ENCODE measurements around the gene RPL10L. TPM values are rescaled to one million over a fixed set of nuclear protein-coding genes. Genes with fewer than 3 reads are reported as not detected.

RPL10L gene
- total RNA-seq = not detected

GRCh38 chr14:46651526-46652144 is at the start of gene RPL10L:
RPL10L (minus strand) TSS chr14:46651781; CDS start chr14:46651736, 45 bp downstream.
- ATAC-seq (replicated peaks in 1 of 2) (no peak), DNase-seq (no peak)
- Mint-ChIP-seq H3K36me3 (ENCODE audit: insufficient read depth in 2 of 2) (no peaks in the 10 kb centered on the region), H3K9me3 (peaks cover 0 to 3% of the 10 kb centered on the region in 2 donors), H3K27ac (no peak within 1 kb of the TSS), H3K4me1 (ENCODE audit: low read depth) (no peaks in the 10 kb centered on the region), H3K4me3 (no peak within 1 kb of the TSS), H3K27me3 (ENCODE audit: low read depth) (no peaks in the 10 kb centered on the region)

- H3K36me3 Mint-ChIP-seq (ENCODE audit: insufficient read depth in 2 of 2) = peaks cover 0 to 2% of the 10 kb centered on the region in 2 donors
- no peak for ATAC-seq (replicated peaks in 1 of 2)
- no peaks in the 10 kb centered on the region for H3K27me3 Mint-ChIP-seq (ENCODE audit: low read depth)
- no peak overlapping the region for H3K27ac Mint-ChIP-seq
- H3K4me3 Mint-ChIP-seq = no peak overlapping the region
- H3K4me1 Mint-ChIP-seq (ENCODE audit: low read depth) = no peaks in the 10 kb centered on the region
- peaks cover 9 to 16% of the 10 kb centered on the region in 2 donors for H3K9me3 Mint-ChIP-seq
- no peak for DNase-seq
Observed at GRCh38 chr14:46691819-46692218, 40.2 kb upstream of the RPL10L start.

- Mint-ChIP-seq H3K4me1 (ENCODE audit: low read depth) (no peaks in the 10 kb centered on the region), H3K27me3 (ENCODE audit: low read depth) (no peaks in the 10 kb centered on the region), H3K4me3 (no peak overlapping the region)
Observed at GRCh38 chr14:46686652-46687051, 35.1 kb upstream of the RPL10L start.

GRCh38 chr14:46672128-46672527 is 20.5 kb upstream of the RPL10L start:
- H3K4me3 Mint-ChIP-seq = no peak overlapping the region

More at GRCh38 chr14:46686652-46687051, 35.1 kb upstream of the RPL10L start:
- H3K27ac Mint-ChIP-seq = no peak overlapping the region
- peaks cover 0 to 2% of the 10 kb centered on the region in 2 donors for H3K36me3 Mint-ChIP-seq (ENCODE audit: insufficient read depth in 2 of 2)
- ATAC-seq (replicated peaks in 1 of 2) (no peak), DNase-seq (no peak)
- peaks cover 10 to 15% of the 10 kb centered on the region in 2 donors for H3K9me3 Mint-ChIP-seq

GRCh38 chr14:46663382-46663781 is 11.8 kb upstream of the RPL10L start:
- Mint-ChIP-seq H3K9me3 (peaks cover 2 to 7% of the 10 kb centered on the region in 2 donors), H3K36me3 (ENCODE audit: insufficient read depth in 2 of 2) (no peaks in the 10 kb centered on the region), H3K27ac (no peak overlapping the region), H3K27me3 (ENCODE audit: low read depth) (no peaks in the 10 kb centered on the region), H3K4me1 (ENCODE audit: low read depth) (no peaks in the 10 kb centered on the region), H3K4me3 (no peak overlapping the region)
- DNase-seq (no peak), ATAC-seq (replicated peaks in 1 of 2) (no peak)

More at GRCh38 chr14:46672128-46672527, 20.5 kb upstream of the RPL10L start:
- DNase-seq = no peak
- ATAC-seq (replicated peaks in 1 of 2) = no peak
- Mint-ChIP-seq H3K4me1 (ENCODE audit: low read depth) (no peaks in the 10 kb centered on the region), H3K27ac (no peak overlapping the region), H3K36me3 (ENCODE audit: insufficient read depth in 2 of 2) (no peaks in the 10 kb centered on the region), H3K9me3 (peaks cover 9 to 11% of the 10 kb centered on the region in 2 donors), H3K27me3 (ENCODE audit: low read depth) (no peaks in the 10 kb centered on the region)

DNA sequence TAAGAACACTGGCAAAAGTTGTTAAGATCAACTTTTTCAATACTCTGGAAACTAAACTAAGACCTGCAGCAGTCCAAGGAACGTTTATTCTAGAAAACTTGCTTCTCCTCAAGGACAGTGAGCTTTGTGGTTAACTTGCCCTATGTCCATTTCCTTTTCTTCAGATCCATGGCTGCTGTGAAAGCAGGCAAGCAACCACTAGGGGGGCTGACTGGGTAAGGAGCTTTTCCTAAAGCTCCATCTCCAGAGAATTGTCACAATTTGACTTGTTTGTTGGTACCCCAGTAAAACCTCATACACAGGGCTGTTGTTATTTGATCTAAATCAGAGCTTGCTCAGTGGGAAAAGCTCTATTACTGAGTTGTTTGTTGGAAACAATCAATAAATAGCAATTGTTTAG is 10.1 kb upstream of the RPL10L start:
- no peaks in the 10 kb centered on the region for H3K4me1 Mint-ChIP-seq (ENCODE audit: low read depth)

GRCh38 chr14:46653031-46653755 is 1.6 kb upstream of the RPL10L start:
- Mint-ChIP-seq H3K9me3 (peaks cover 0 to 3% of the 10 kb centered on the region in 2 donors), H3K27me3 (ENCODE audit: low read depth) (no peaks in the 10 kb centered on the region), H3K36me3 (ENCODE audit: insufficient read depth in 2 of 2) (no peaks in the 10 kb centered on the region), H3K27ac (no peak overlapping the region), H3K4me1 (ENCODE audit: low read depth) (no peaks in the 10 kb centered on the region), H3K4me3 (no peak overlapping the region)
- DNase-seq = no peak
- ATAC-seq (replicated peaks in 1 of 2) = no peak

More for the DNA sequence above, 10.1 kb upstream of the RPL10L start:
- no peak for DNase-seq
- H3K27me3 Mint-ChIP-seq (ENCODE audit: low read depth) = no peaks in the 10 kb centered on the region
- ATAC-seq (replicated peaks in 1 of 2) = no peak
- H3K4me3 Mint-ChIP-seq = no peak overlapping the region
- no peaks in the 10 kb centered on the region for H3K36me3 Mint-ChIP-seq (ENCODE audit: insufficient read depth in 2 of 2)
- peaks cover 2 to 7% of the 10 kb centered on the region in 2 donors for H3K9me3 Mint-ChIP-seq
- no peak overlapping the region for H3K27ac Mint-ChIP-seq

DNA sequence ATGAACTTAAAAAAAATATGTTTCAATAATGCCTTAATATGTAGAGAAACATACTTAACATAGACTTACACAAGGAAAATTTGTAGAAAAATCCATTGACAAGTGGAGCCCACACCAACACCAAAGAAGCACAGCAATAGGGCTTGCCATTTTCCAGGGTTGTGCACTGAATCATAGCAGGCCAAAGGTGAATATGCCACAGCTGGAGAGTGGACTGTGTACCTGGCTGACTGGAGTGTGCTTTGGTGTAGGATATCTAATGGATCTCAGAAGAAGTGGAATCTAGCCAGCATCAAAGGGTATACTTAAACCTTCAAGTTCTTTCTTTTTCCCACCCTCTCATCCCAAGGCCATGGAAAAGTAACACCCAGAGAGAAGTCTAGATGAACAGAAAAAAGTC is 4.8 kb downstream of the RPL10L start:
- Mint-ChIP-seq H3K9me3 (peaks cover 0 to 5% of the 10 kb centered on the region in 2 donors), H3K27ac (no peak overlapping the region), H3K27me3 (ENCODE audit: low read depth) (no peaks in the 10 kb centered on the region), H3K4me1 (ENCODE audit: low read depth) (no peaks in the 10 kb centered on the region), H3K4me3 (no peak overlapping the region), H3K36me3 (ENCODE audit: insufficient read depth in 2 of 2) (no peaks in the 10 kb centered on the region)
- no peak for ATAC-seq (replicated peaks in 1 of 2)
- DNase-seq = no peak

GRCh38 chr14:46626876-46627275 is 24.7 kb downstream of the RPL10L start:
- Mint-ChIP-seq H3K9me3 (peaks cover 11 to 16% of the 10 kb centered on the region in 2 donors), H3K4me1 (ENCODE audit: low read depth) (no peaks in the 10 kb centered on the region), H3K27ac (no peak overlapping the region), H3K36me3 (ENCODE audit: insufficient read depth in 2 of 2) (no peaks in the 10 kb centered on the region), H3K4me3 (no peak overlapping the region), H3K27me3 (ENCODE audit: low read depth) (no peaks in the 10 kb centered on the region)
- DNase-seq (no peak), ATAC-seq (replicated peaks in 1 of 2) (no peak)

Data from activated T-cell treated with anti-CD3 and anti-CD28 coated beads, Interleukin-2, amount 50 U/mL, for 72 hours (primary cell).